ENCODE data around the gene KANK2.

GRCh38 chr19:11174336-11174735 is 23.0 kb downstream of the KANK2 start:
- TF ChIP-seq CTCF (IDR thresholded peaks at IDR 0.05) (no peak), POLR2AphosphoS5 (IDR thresholded peaks at IDR 0.05; ENCODE audit: insufficient read depth in 1 of 2, low read depth in 1 of 2) (peak in 1 of 2 donors; percentile 47), POLR2A (IDR thresholded peaks at IDR 0.05) (no peak)
